ENCODE measurements around the gene DLST.

The DLST gene

GRCh38 chr14:74893614-74894091, 11.9 kb downstream of the DLST start:
- DNase-seq (ENCODE audit: low read depth in 2 of 2, low spot score in 1 of 2) = no peak

DNA sequence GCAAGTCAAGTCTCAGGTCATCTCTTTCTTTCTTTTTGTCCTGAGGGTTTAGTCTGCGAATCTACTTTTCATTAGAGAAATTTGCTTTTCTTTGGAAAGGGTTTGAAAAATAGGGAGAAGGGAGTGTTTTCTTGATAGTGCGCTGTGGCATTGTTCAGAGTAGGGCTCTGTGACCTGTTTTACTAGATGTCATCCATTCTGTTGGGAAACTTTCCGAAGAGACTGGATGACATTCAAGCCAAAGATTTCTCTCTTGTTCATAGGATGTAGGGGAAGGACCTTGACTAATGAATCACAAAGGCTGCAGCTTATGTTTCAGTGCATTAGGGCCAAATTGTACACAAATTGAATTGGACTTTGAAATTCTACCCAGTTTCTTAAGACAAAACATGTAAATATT, 14.7 kb downstream of the DLST start:
- no peak for DNase-seq (ENCODE audit: low read depth in 2 of 2, low spot score in 1 of 2)

- no peak for DNase-seq (ENCODE audit: low read depth in 2 of 2, low spot score in 1 of 2)
Measured at GRCh38 chr14:74897642-74898041, 15.9 kb downstream of the DLST start.

GRCh38 chr14:74898083-74898482, 16.4 kb downstream of the DLST start:
- DNase-seq (ENCODE audit: low read depth in 2 of 2, low spot score in 1 of 2) = no peak

- no peak for DNase-seq (ENCODE audit: low read depth in 2 of 2, low spot score in 1 of 2)
Measured at GRCh38 chr14:74898694-74899093, 17.0 kb downstream of the DLST start.

GRCh38 chr14:74902941-74903705, 21.4 kb downstream of the DLST start:
- DNase-seq (ENCODE audit: low read depth in 2 of 2, low spot score in 1 of 2) = no peak

- DNase-seq (ENCODE audit: low read depth in 2 of 2, low spot score in 1 of 2) = no peak
Measured at GRCh38 chr14:74904635-74905503, 23.2 kb downstream of the DLST start.

DNA sequence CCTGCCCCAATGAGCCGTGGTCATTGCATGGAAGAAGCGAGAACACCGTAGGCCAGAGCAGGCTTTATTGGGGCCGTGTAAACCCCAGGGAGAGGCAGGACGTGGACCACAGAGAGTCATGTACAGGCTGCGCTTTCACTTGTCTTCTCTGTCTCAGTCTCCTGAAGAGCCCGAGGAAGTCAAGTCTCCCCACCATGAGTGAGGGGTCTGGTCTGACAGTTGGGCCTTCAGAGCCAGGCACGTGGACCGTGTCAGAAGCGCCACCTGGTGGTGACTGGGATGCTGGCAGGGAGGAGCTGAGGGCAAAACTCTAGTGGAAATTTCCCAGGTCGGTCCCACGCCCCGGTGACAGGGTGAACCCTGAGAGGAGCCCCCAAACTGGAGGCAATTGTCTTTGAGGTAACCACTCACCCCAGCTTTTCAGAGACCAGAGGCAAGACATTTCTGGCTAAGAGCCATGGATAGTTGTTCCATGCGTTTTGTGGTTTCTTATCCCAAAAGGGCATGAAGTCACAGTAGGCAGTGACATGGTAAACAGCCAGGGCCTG, 24.0 kb downstream of the DLST start:
- DNase-seq (ENCODE audit: low read depth in 2 of 2, low spot score in 1 of 2) = peak; percentile 65 to 76

DNA sequence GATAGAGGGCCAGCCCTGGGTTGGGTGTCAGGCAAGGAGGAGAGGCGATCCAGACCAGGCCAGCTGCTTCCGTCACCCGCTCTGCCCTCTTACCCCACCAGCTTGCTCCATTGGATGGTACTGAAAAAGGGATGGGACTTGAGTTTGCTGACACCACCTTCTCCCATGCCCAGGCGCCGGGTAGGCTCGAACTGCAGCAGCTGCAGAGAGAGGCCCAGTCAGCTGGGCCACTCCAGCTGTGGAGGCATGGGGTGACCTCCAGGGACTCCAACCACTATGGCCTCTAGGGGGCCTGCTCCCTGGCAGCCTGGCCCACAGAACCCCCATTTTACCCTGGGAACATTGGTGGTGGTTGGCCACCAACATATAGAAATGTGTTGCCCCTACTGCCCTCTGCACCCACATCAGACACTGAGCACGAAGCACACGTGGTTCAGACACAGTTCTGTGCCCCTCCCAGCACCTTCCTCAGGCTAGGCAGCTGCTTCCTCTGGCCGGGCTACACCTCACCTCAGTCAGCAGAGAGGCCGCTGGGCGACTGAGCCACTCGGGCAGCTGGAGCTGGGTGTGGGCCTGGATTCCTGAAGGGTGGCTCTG, 25.3 kb downstream of the DLST start:
- DNase-seq (ENCODE audit: low read depth in 2 of 2, low spot score in 1 of 2) = no peak

DNA sequence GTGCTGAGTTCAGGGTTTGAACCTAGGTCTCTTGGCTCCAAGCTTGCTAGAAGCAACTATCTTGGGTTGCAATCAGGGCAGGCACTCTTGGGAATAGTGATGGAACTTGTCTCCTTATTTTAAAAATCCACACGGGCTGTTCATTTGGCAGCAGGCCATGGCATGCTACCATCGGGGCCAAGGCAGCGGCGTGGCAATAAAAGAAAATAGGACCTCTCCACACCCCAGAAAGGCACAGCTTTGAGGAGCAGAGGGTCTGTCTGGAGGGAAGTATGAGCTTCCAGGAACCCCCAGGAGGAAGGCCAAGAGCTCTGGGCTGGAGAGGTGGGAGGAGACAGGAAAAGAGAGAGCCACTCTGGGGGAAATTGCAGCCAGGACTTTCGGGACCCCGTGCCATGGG, 26.0 kb downstream of the DLST start:
- no peak for DNase-seq (ENCODE audit: low read depth in 2 of 2, low spot score in 1 of 2)

GRCh38 chr14:74908861-74909341, 27.2 kb downstream of the DLST start:
- no peak for DNase-seq (ENCODE audit: low read depth in 2 of 2, low spot score in 1 of 2)

DNA sequence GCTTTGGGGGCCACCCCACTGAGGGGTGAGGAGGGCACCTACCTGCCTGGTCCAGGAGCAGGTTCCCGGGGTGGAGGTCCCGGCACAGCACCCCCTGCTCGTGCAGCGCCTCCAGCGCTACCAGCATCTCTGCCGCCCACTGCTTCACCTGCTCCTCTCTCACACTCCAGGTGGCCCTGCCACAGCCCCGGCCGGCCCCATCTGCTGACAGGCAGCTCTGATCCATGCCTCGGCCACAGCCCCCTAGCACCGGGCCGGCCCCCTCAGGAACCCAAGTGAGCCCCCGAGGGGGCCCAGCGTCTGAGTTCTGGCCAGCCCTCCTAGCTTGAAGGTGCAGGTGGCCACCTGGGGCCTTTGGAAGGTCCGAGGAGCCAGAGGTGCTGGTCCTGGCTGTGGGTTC, 27.8 kb downstream of the DLST start:
- DNase-seq (ENCODE audit: low read depth in 2 of 2, low spot score in 1 of 2) = no peak

DNA sequence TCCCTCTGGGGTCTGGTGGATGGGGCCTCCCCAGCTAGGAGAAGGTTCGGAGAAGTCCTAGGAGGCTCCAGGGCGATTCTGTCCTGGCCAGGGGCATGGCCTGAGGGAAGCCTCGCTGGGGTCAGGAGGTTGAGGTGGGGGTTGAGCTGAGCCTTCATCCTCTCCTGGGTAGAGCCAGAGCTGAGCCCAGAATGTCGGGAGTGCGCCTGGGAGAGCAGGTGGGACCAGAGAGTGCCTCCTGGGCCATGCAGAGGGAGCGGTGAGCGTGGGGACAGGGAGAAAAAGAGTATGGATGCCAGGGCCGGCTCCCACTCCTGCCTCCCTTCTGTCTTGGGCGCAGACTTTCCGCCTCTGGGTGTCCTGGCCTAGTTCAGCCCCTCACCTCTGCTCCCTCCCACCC, 28.2 kb downstream of the DLST start:
- no peak for DNase-seq (ENCODE audit: low read depth in 2 of 2, low spot score in 1 of 2)

GRCh38 chr14:74910556-74910955, 28.8 kb downstream of the DLST start:
- no peak for DNase-seq (ENCODE audit: low read depth in 2 of 2, low spot score in 1 of 2)

DNA sequence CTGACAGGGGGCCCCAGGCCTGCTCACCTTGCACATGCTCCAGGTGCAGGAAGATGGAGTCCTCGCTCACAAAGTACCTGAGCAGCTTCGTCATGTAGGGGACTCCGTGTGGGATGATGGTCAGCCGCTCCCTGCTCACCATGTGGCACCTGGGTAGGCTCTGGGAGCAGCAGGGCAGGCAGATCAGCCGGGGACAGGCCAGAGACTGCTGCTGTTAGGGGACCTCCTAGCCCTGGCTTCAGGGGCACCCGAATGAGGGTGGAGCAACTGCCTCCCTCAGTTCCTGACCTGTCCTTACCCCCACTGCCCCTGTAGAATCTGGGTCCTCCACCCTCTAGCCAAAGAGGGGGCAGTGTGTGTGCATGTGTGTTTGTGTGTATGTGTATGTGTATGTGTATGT, 29.5 kb downstream of the DLST start:
- DNase-seq (ENCODE audit: low read depth in 2 of 2, low spot score in 1 of 2) = no peak

- DNase-seq (ENCODE audit: low read depth in 2 of 2, low spot score in 1 of 2) = no peak
Measured at GRCh38 chr14:74911704-74912103, 30.0 kb downstream of the DLST start.

GRCh38 chr14:74912111-74912510, 30.4 kb downstream of the DLST start:
- DNase-seq (ENCODE audit: low read depth in 2 of 2, low spot score in 1 of 2) = no peak

GRCh38 chr14:74912801-74913200, 31.1 kb downstream of the DLST start:
- no peak for DNase-seq (ENCODE audit: low read depth in 2 of 2, low spot score in 1 of 2)

DNA sequence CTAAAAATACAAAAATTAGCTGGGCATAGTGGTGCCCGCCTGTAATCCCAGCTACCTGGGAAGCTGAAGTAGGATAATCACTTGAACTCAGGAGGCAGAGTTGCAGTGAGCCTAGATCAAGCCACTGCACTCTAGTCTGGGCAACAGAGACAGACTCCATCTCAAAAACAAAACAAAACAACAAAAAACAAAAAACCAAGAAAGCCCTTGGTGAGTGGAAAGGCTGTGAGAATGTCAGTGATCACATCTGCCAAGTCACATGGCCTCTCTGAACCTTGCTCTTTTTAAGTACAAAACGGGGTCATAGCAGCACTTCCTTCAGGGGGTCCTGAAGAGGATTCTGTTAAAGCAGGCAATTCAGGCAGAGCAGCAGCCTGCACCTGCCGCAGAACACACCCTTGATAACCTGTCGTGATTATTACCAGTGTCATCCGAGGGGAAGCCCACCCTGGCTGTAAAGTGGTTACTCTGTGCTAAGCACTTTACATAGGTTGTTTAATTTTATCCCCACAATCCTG, 31.7 kb downstream of the DLST start:
- DNase-seq (ENCODE audit: low read depth in 2 of 2, low spot score in 1 of 2) = no peak

- no peak for DNase-seq (ENCODE audit: low read depth in 2 of 2, low spot score in 1 of 2)
Measured at GRCh38 chr14:74913986-74914573, 32.4 kb downstream of the DLST start.

GRCh38 chr14:74915426-74915825, 33.7 kb downstream of the DLST start:
- no peak for DNase-seq (ENCODE audit: low read depth in 2 of 2, low spot score in 1 of 2)

Data from stimulated activated CD8-positive, alpha-beta memory T cell treated with anti-CD3 and anti-CD28 coated beads, Interleukin-4, amount 100 ng/mL, for 1 hour (primary cell).